GM21381 (cell line): ENCODE measurements around the gene GRAMD1C.
"Not testable (repeated sequence)": the region's sequence is repeated elsewhere in the genome, so short reads cannot be mapped to it uniquely, and the experiment has no call there.

ENCODE experiments used
- ATAC-seq: cut with Tn5 transposase; IDR thresholded peaks from one replicate; pipeline ENCODE4 v1.9.1; 2021; ENCODE audit warnings: mild to moderate bottlenecking, moderate library complexity; ENCODE audit not compliant: unreplicated experiment

The GRAMD1C gene

DNA sequence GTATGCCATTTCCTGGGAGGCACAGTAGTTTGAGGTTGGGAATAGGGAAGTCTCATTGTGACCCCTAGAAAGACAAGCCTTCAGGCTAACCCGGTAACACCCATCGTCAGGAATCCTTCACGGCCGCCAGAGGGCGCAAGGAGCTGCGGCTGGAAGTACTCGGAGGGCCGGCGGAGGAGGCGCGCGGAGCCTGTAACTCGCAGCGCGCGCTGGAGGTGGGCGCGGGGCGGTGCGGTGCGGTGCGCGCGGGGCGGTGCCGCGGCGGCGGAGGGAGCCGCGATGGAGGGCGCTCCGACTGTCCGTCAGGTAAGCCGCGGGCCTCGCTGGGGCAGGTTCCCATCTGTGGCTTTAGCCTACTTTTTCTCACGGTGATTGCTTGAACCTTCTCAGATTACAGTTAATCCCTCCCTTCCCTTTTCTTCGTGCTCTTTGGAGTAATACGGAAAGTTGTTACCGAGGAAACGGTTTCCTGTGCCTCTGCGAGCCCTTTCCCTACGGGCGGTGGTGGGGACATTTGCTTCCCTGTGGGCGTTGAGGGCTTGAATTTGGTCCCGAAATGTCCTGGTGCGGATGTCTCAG lies at the start of gene GRAMD1C:
Gene GRAMD1C, plus strand, starts transcription at position 158 of the 579 bp plus-strand sequence. Its CDS starts 122 bp downstream, at position 280.
- ATAC-seq, result peak; percentile 98

DNA sequence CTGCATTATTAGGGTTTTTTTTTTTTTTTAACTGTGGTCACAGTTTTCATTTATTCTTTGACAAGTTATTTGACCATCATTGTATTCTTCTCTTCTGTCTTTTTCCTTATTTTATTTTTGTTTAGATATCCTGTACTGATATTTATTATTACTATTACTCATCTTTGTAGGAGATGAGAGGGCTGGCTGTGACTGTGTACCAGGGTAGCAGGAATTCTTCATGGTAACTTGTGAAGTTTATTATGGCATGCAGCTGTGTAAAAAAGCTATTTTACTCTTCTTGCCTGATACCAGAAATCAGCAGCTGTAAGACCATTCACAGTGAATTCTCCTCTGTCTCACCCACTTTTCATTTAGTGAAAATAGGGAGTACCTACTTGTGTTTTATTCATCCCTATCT lies 47.2 kb upstream of the GRAMD1C start:
- ATAC-seq, result no peak

DNA sequence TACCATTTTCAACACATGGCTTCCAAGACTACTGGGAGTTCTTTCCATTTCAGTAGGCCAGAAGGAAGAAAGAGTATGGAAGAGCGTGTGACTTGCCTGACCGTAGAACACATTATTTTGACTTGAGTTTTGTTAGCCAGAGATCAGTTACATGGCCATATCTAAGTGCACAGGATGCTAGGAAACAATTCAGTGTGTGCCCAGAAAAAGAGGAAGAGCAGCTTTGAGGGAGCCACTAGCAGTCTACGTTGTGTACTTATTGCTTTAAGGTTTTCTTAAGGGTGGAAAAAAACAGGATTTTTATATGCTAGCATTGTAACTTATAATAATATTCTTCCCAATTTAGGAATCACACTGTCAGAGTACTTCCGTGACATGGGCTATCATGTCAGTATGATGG lies 44.1 kb upstream of the GRAMD1C start:
- no peak for ATAC-seq

DNA sequence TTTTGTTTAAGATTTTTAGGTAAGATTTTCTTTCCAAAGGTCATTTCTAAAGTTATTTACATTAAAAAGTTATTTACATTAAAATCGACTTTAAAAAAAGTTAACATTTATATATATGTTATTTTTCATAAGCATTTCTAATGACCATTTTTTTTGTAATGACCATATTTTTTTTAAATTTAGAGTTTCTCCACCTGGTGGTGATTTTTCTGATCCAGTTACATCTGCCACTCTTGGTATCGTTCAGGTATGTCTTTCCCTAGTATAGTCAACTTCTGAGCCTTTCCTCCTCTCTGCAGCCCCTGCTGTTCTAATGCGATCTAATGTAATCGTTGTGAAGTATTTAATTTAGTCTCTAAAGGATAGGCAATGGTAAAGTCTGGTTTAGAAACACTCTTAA lies 42.9 kb upstream of the GRAMD1C start:
- no peak for ATAC-seq

DNA sequence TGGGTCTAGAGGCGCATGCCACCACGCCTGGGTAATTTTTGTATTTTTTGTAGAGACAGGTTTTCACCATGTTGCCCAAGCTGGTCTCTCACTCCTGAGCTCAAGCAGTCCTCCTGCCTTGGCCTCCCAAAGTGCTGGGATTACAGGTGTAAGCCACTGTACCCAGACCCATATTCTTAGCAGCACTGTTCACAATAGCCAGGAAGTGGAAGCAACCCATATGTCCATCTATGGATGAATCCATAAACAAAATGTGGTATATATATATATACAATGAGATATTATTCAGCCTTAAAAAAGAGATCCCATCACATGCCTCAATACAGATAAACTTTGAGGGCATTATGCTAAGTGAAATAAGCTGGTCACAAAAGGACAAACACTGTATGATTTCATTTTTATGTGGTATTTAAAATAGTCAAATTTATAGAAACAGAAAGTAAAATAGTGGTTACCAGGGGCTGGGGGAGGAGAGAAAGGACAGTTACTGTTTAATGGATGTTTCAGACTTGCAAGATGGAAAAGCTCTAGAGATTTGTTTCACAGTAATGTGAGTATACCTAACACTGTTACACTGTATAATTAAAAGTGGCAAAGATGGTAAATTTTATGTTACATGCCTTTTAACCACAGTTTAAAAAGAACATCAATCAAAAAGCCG lies 35.7 kb upstream of the GRAMD1C start:
- ATAC-seq, result peak; percentile 67

DNA sequence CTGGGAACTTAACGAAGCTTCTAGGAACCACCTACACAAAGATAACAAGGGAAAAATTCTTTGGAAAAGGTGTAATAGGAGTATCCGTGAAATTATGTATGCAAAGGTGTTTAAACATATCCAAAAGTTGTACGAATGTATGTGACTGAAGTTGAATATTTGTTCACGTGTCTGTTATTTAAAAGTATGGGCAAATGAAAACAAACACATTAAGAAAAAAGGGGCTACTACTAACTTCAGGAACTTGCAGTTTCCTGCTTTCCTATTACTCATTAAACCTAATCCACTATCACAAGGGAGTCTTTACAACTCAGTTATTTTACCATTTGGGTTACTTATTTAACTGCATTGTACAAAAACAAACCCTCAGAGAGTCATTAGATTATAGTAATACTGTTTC lies 33.9 kb upstream of the GRAMD1C start:
- no peak for ATAC-seq

DNA sequence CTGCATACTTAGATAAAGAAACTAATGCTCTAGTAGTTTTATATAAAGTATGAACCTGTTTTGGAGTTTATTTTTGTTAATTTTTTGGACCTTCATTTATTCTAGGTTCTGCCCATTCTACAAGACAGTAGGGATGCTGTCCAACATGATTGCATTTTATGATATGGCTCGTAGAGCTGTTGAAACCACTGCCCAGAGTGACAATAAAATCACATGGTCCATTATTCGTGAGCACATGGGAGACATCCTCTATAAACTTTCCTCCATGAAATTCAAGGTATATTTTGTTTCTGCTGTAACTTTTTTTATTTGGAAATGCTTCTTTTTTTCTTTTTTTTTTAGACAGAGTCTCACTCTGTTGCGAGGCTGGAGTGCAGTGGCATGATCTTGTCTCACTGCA lies 33.3 kb upstream of the GRAMD1C start:
- no peak for ATAC-seq

DNA sequence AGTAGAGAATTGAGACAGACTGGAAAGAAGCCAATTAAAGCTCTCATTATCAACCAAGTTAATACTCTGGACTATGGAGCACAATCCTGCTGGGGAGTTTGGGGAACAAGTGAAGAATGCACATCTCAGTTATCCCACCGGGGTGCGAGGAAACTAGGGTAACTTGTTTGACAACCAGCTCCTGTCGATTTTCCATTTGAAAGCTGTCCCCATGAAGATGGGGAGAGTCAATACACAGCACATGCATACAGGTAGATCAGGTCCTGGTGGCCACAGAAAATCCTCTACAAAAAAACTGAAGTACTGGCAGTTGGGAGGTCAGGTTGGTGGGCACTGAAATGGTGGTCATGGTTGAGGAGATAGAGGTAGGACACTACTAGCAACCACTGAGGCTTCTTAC lies 25.7 kb upstream of the GRAMD1C start:
- ATAC-seq, result no peak

DNA sequence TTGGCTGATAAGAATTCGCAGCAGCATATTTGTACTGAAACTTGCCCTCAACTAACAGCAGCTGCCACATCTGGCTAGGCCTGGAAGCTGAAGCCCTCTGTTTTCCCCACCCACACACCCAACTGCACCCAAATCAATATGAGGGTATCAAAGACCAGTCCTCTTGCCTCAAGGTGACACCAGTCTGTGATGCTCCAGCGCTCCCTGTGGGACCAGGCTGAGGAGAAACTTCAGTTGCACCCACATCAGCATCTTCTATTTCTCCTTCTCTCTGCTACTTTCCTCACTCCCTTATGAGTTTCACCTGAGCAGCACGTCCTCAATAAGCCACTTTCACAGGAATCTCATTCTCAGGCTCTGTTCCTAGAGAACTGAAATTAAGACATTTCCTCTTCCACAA lies 18.7 kb upstream of the GRAMD1C start:
- ATAC-seq, result no peak

DNA sequence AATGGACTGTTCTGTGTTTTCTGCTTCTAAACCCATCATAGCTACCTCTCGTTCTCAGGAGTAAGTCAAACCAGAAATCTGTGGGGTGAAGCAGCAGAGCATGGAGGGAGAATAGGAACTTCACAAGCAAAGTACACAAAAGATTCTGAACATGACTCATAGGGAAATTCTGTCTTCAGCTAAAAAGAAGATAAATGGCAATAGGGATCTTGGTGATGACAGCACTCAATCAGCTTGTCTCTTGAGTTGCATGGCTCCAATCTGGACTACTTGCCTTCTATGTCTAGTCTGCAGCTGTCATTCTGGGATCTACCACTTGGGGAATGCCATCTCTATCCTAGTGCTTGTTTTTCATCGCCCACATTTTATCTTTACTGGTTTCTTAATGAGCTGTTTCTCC lies 13.5 kb upstream of the GRAMD1C start:
- peak; percentile 58 for ATAC-seq

DNA sequence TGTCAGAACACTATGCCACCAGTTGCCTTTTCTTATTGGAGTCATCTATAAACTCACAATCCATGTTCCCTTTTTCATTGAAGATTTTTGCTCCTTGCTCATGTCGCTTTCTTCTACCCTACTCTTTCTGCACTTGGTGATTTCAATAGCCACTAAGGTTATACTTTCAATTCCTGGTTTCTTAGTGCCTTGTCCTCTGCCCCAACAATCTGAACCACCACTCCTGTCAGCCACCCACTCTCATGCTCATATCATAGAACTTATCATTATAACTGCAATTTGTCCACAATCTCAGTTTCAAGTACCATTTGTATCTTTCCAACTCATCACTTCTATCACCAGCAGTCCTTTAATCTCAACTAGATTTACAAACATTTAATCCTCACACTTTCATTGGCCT lies 10.0 kb upstream of the GRAMD1C start:
- ATAC-seq, result no peak

DNA sequence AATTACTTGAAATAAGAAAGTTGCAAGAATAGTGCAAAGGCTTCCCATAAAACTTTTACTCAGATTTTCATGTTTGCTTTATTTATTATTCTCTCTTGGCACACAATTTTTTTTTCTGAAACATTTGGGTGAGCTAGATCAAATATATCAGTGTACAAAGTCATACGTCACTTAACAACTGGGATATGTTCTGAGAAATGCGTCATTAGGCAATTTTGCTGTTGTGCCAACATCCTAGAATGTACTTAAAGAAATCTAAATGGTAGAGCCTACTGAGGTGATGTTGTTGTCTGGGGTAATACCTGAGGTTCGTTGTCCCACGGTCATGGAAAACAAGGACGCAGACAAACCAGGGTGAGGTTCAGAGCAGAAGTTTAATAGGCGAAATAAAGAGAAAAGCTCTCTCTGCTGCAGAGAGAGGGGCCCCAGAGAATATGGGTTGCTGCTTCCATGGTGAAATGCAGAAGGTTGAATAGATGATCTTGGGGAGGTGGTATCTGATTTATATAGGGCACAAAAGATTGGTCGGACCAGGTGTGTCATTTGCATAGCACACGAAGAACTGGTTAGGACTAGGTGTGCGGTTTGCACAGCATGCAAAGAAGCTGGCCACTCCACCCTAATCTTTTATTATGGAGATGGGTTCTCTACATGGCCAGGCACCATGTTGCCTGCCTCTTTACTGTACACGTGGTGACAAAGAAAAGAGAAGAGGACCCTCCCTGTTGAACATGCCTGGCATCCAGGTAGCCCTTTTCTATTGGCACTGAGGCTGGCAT lies 8.8 kb upstream of the GRAMD1C start:
- no peak for ATAC-seq

DNA sequence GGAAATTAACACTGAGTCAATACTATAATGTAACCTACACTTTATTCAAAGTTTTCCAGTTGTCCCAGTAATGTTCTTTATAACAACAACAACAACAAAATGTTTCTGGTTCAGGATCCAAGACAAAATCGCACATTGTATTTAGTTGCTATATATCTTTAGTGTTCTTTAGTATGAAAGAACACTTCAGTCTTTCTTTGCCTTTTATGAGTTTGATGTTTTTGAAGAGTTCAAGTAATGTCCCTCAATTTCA lies 7.6 kb upstream of the GRAMD1C start:
- ATAC-seq, result no peak

DNA sequence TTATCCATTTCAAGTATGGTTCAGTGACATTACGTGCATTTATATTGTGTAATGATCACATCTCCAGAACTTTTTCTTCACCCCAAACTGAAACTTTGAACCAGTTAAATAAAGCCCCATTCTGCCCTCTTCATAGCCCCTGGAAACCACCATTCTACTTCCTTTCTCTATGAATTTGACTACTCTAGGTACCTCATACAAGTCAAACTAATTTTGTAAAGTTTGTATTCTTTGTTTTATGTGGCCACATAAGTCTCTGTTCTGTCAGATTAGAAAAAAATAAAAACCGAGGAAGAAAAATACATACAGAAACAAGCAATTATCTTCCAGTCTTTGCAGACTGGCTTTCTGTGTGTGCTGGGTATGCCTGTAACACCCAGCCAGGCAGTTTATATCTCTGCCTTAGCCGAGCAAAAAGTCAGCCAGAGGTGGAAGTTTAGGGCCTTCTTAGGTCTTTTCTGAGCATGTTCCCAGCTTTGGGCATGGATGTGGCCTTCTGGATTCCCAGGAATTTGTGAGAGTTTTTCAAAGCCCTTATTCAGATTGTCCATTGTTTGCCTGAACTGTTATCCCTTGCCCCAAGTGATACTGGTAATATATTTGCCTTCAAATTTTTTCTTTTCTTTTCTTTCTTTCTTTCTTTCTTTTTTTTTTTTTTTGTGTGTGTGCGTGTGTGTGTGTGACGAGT lies 6.0 kb upstream of the GRAMD1C start:
- no peak for ATAC-seq

DNA sequence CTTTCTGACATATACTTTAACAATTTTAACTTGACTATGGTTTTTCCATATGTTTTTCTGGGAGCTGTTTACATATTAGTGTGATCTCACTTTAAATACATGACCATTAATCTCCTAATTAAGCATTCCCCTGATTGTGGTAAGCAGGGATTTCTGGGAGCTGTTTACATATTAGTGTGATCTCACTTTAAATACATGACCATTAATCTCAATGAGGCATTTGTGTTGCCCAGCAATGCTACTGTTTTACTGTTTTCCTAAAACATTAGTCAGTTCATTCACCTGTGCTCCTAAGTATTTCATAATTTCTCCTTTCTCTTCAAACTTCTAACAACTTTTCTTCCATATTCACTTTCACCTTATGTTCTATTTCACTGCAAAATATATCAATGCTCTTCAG lies 3.6 kb upstream of the GRAMD1C start:
- ATAC-seq, result no peak

DNA sequence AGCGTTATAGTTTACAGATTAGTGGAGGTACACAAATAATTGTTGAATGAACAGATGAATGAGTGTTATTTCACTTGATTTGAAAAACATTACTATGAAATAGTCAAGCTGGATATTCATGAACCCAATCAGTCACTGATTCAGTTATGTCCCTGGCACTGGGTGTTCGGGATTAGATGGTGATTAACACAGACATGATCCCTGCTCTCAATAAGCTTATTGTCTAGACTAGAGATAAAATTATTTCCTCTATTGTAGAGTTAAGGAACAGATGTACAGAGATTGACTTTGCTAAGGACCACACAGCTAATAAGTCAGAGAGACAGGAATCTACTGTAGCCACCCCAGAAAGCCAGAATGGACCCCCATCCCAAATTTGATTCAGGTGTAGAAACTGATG lies 963 bp downstream of the GRAMD1C start:
- no peak for ATAC-seq

DNA sequence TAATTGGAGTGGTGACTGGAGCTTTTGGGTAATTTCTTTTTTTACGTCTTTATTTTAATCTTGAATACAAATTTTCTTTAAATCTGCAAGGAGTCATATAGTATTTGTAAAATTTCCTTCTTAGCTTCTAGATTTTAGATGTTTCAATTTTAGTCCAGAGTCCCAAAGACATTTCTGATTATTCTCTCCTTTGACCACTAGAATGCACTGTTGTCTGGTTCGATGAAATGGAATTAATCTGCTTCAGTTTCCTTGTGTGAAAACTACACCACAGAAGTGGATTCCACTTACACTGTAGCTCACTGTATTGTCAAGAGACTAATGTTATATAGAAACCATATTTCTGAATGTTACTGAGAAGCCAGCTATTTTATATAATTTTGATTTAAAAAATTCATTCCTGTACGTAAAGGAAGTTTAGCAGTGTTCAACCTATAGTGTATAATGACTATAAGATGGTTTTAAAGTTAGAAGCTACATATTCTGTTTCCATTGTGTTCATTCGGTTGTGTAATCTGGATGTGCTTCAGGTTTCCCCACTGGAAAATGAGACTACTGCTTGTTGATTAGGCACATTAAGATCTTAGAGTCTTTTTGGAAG lies 6.1 kb downstream of the GRAMD1C start:
- ATAC-seq, result no peak

DNA sequence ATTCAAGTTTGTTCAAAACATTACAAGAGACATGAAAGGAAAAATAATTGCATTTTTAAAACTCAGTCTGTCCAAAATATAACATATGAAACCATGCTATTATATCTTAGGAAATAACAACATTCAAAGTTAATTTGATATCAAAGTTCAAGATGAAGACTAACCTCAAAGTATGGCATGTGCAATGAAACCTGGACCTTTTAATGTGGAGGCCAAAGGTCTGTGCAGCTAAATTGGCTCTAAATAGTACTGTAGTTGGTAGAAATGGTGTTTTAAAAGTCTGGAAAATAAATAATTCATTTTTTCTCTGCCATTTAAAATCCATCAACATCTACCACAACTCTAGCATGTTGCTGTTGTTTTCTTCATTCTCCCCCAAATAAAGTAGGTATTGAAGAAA lies 8.7 kb downstream of the GRAMD1C start:
- no peak for ATAC-seq

DNA sequence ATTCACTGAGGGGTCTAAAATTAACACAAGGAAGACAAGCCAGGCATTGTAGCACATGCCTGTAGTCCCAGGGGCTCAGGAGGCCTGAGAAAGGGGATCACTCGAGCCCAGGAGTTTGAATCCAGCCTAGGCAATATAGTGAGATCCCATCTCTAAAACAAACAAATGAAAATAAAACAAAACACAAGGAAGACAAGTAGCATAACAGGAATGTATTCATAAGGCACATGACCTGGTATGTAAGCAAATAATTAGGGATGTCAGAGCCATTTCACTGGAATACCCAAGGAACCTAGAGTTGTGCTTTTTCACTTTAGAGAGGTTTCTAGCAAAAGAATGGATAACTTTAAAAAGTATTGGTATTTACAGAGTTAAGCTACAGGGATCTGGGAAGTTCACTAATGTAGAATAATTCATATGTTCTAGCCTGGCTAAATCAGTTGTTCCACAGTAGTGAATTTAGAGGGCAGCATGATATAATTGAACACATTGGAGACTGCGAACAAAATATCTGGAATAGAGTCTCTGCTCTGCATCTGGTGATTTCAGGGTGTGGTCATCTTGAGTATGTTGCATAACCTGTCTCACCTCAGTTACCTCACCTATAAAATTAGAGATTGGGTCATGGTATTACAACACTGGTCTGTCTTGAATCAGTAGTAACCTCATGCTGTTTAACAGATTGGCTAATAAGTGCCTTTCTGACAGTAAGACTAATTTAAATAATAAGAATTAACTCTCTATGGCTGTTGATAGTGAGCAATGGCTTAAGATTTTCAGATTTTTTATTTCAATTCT lies 9.3 kb downstream of the GRAMD1C start:
- no peak for ATAC-seq

DNA sequence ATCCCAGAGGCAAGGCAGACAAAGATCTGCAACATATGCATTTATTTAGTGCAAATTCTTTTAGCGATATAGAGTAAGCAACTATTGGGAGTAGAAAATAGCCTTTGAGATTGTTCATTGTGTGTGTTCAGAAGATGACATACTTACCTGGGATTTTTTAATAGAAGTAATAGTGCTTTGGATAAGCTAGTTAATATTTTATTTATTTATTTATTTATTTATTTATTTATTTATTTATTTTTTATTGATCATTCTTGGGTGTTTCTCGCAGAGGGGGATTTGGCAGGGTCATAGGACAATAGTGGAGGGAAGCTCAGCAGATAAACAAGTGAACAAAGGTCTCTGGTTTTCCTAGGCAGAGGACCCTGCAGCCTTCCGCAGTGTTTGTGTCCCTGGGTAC lies 10.5 kb downstream of the GRAMD1C start:
- not testable (repeated sequence) for ATAC-seq

DNA sequence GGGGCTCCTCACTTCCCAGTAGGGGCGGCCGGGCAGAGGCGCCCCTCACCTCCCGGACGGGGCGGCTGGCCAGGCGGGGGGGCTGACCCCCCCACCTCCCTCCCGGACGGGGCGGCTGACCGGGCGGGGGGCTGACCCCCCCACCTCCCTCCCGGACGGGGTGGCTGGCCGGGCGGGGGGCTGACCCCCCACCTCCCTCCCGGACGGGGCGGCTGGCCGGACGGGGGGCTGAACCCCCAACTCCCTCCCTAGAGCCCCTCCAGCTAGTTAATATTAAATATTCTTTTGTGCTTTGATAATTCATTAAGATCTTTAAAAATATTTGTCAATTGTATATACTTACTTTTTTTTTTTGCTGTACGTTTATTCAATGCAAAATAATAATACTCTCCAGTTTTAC lies 11.3 kb downstream of the GRAMD1C start:
- ATAC-seq, result not testable (repeated sequence)
